ENCODE data around the gene SCCPDH. TPM values are rescaled to one million over a fixed set of nuclear protein-coding genes. Genes with fewer than 3 reads are reported as not detected.
A peak's percentile ranks its signal among the peaks of the same experiment; 100 is the strongest.

SCCPDH gene
- total and polyA plus RNA-seq, 7 donors: 16.6 to 44.9 (median 26.0) TPM

DNA sequence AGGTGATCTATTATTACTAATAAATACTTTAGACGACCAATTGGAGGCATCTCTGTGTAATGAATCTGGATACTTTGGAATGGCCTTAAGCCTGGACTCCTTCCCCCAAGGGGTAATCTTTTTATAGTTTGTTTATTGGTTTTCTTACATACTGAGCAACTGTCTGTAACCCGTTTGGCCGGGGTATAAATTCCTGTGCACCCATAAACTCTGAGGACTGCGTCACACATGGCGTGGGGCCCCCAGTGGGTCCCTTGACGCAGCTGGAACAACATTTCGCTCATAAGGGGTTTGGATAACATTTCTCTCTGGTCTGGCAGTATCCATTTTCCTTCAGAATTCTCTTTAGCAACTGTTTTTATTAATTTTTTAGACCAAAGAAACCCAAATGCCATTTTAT, 26.5 kb downstream of the SCCPDH start:
- no peak overlapping the region for H3K4me3 ChIP-seq
- H3K27me3 ChIP-seq: no peaks in the 10 kb centered on the region
- 22 to 57% methylated on average over 7 of the region's 7 CpGs for WGBS, 2 donors
- no peak for TF ChIP-seq POLR2A (IDR thresholded peaks at IDR 0.05)
- TF ChIP-seq POLR2AphosphoS5 (IDR thresholded peaks at IDR 0.05): no peak
- peak in 2 of 4 donors; percentile 4 to 76 for TF ChIP-seq EP300 (IDR thresholded peaks at IDR 0.05)
- TF ChIP-seq, protein P1, sequence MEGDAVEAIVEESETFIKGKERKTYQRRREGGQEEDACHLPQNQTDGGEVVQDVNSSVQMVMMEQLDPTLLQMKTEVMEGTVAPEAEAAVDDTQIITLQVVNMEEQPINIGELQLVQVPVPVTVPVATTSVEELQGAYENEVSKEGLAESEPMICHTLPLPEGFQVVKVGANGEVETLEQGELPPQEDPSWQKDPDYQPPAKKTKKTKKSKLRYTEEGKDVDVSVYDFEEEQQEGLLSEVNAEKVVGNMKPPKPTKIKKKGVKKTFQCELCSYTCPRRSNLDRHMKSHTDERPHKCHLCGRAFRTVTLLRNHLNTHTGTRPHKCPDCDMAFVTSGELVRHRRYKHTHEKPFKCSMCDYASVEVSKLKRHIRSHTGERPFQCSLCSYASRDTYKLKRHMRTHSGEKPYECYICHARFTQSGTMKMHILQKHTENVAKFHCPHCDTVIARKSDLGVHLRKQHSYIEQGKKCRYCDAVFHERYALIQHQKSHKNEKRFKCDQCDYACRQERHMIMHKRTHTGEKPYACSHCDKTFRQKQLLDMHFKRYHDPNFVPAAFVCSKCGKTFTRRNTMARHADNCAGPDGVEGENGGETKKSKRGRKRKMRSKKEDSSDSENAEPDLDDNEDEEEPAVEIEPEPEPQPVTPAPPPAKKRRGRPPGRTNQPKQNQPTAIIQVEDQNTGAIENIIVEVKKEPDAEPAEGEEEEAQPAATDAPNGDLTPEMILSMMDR (IDR thresholded peaks at IDR 0.05): no peak
- peak overlapping the region in 3 of 4 donors; percentile 35 to 62 (median 61) for H3K27ac ChIP-seq
- intact Hi-C loops (cut with DNase I): loop anchor here (5.0 kb wide), 2 partner anchors 183 to 253 kb away; partner anchors contain the start of genes CNST and TFB2M
- no peak for DNase-seq
- H3K9me3 ChIP-seq: no peaks in the 10 kb centered on the region
- peaks cover 0 to 21% (median 15%) of the 10 kb centered on the region in 4 donors for H3K4me1 ChIP-seq
- no peaks in the 10 kb centered on the region for H3K36me3 ChIP-seq

DNA sequence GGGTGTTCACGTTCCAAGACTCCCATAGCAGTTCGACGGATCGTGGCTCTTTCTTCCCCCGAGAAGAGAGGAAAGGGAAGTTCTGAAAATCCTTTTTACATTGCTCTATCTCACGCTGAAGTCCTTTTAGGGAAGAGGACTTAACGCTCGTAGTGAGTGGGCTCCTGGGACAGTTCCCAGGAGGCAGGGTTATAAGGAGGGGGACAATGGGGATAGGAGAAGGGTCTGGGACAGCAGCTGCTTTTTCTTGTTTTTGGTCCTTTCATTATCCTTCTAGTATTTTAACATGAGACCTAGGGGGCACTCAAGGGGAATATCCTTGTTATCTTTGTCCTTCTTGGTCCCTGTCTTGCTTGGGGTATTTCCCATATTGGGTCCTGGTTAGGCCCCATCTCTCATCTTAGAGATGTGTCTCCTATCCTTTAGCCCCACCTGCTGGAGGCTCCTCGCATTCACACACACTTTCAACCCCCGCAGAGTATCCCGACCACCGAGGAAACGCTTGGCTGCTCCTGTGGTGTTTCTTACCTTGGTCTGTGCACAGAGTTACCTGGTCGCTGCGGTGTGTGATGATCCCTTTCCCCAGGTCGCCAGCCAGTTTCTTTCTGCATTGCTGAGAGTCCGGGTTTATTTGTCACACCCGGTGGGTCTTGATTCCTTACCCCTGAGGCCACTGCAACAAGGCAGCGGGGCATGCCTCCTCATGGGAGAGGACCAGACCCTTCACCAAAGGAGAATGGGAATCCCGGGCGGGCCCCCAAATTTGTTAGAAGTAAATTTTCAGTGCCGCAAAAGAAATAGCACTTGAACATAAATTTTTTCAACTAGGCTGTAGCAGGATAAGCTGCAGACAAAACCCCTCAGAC, 29.7 kb downstream of the SCCPDH start:
- intact Hi-C loops (cut with DNase I): loop anchor here (2.0 to 5.0 kb wide), 3 partner anchors 63 to 257 kb away; partner anchors contain the start of genes CNST and TFB2M
- peak overlapping the region in 2 of 4 donors; percentile 61 to 62 for H3K27ac ChIP-seq
- H3K27me3 ChIP-seq: no peaks in the 10 kb centered on the region
- no peak overlapping the region for H3K4me3 ChIP-seq
- peaks cover 0 to 3% (median 0%) of the 10 kb centered on the region in 4 donors for H3K36me3 ChIP-seq
- peaks cover 0 to 21% (median 14%) of the 10 kb centered on the region in 4 donors for H3K4me1 ChIP-seq
- no peaks in the 10 kb centered on the region for H3K9me3 ChIP-seq
- DNase-seq: peak; percentile 77
- 68 to 71% methylated on average over 22 of the region's 22 CpGs for WGBS, 2 donors
- TF ChIP-seq, protein P1 (IDR thresholded peaks at IDR 0.05): peak; percentile 57 to 82 (median 69)
- no peak for TF ChIP-seq POLR2AphosphoS5 (IDR thresholded peaks at IDR 0.05)

DNA sequence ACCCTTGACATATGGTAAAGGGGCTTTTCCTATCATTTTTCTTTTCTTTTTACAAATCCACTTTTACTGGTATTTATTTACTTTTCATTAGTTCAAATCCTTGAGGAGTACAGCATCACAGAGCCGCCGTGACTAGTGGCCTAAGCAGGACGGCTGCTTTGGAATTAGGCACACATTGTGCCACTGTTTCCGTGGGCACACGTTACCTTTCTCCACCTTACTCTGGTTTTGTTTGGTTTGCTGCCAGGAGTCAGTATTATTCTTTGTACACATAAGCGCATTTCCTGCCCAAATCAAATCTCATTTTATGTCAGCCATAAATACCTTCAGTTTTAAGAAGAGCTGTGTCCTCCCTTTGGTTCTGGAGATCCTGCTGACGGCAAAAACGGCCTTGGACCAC, 31.2 kb downstream of the SCCPDH start:
- Histone ChIP-seq H3K9me3 (no peaks in the 10 kb centered on the region), H3K4me1 (peaks cover 0 to 14% (median 9%) of the 10 kb centered on the region in 4 donors), H3K36me3 (peaks cover 0 to 19% (median 3%) of the 10 kb centered on the region in 4 donors), H3K4me3 (no peak overlapping the region), H3K27ac (no peak overlapping the region), H3K27me3 (no peaks in the 10 kb centered on the region)
- TF ChIP-seq POLR2A (IDR thresholded peaks at IDR 0.05): no peak
- WGBS, 2 donors: 19 to 76% methylated on average over 8 of the region's 8 CpGs
- intact Hi-C loops (cut with DNase I): loop anchor here (2.0 kb wide), 1 partner anchor 65 kb away; no protein-coding TSS in a partner anchor
- DNase-seq: no peak

DNA sequence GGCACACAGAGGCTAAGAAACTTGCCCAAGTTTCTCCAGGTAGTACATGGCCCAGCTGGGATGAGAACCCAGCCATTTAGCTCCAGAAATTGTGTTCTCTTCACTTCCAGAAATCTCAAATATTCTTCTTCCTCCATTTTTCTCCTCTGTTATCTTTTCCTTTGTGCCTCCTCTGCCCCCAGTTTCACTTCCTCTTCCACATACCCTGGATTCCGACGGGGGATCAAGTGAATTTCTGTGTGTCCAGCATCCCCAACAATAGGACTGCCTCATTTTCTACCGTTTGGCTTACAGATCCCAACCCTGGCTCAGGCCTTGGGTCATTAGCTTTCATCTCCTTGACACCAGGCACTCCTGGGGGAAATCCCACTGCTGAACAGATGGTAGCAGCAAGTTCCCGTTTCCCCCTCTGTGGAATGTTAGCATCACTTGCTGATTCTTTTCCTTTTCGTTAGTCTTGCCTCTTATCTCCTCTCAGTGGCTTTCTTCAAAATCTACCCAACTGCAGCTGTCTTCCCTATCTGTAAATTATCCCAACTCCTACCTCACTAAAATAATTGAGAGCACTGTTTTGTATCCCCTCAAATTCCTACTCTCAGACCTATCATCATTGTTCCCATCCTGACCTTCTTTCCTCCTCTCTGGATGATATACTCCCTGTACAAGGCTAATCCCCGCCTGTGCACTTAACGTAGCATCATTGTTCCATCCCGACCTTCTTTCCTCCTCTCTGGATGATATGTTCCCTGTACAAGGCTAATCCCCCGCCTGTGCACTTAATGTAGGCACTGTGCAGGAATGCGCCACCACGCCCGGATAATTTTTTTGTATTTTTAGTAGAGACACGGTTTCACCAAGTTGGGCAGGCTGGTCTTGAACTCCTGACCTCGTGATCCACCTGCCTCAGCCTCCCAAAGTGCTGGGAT, 36.5 kb downstream of the SCCPDH start:
- intact Hi-C loops (cut with DNase I): no loop called here
- Histone ChIP-seq H3K36me3 (peaks cover 0 to 66% (median 21%) of the 10 kb centered on the region in 4 donors), H3K27ac (no peak overlapping the region), H3K4me3 (no peak overlapping the region), H3K9me3 (no peaks in the 10 kb centered on the region), H3K4me1 (no peaks in the 10 kb centered on the region), H3K27me3 (no peaks in the 10 kb centered on the region)
- TF ChIP-seq POLR2AphosphoS5 (IDR thresholded peaks at IDR 0.05) (no peak), EP300 (IDR thresholded peaks at IDR 0.05) (no peak), POLR2A (IDR thresholded peaks at IDR 0.05) (no peak)
- TF ChIP-seq, protein P1 (IDR thresholded peaks at IDR 0.05): no peak
- DNase-seq: no peak
- 85 to 86% methylated on average over 14 of the region's 14 CpGs for WGBS, 2 donors

Measured in sigmoid colon (tissue), 7 donors.